Measurements from ENCODE around the gene C3orf20. TPM values are rescaled to one million over a fixed set of nuclear protein-coding genes. Genes with fewer than 3 reads are reported as not detected.

C3orf20 gene
- total RNA-seq, 4 donors from 2014 or later = not detected

- H3K4me3 ChIP-seq (ENCODE audit: low read depth, poor library complexity, severe bottlenecking) = no peak overlapping the region
- 93 to 94% methylated on average over 17 of the region's 17 CpGs for WGBS, 2 donors
- intact Hi-C loops (cut with DNase I; ENCODE audit: low total_unique reads) = no loop called here
- DNase-seq (ENCODE audit: low spot score in 2 of 2) = no peak
- TF ChIP-seq, protein P1, sequence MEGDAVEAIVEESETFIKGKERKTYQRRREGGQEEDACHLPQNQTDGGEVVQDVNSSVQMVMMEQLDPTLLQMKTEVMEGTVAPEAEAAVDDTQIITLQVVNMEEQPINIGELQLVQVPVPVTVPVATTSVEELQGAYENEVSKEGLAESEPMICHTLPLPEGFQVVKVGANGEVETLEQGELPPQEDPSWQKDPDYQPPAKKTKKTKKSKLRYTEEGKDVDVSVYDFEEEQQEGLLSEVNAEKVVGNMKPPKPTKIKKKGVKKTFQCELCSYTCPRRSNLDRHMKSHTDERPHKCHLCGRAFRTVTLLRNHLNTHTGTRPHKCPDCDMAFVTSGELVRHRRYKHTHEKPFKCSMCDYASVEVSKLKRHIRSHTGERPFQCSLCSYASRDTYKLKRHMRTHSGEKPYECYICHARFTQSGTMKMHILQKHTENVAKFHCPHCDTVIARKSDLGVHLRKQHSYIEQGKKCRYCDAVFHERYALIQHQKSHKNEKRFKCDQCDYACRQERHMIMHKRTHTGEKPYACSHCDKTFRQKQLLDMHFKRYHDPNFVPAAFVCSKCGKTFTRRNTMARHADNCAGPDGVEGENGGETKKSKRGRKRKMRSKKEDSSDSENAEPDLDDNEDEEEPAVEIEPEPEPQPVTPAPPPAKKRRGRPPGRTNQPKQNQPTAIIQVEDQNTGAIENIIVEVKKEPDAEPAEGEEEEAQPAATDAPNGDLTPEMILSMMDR (IDR thresholded peaks at IDR 0.05) = no peak
- TF ChIP-seq POLR2A (IDR thresholded peaks at IDR 0.05) = no peak
Measured at GRCh38 chr3:14820156-14820555, 145.2 kb downstream of the C3orf20 start.

- no peak overlapping the region for H3K4me3 ChIP-seq (ENCODE audit: low read depth, poor library complexity, severe bottlenecking)
- intact Hi-C loops (cut with DNase I; ENCODE audit: low total_unique reads) = no loop called here
- TF ChIP-seq, protein P1 (IDR thresholded peaks at IDR 0.05) = no peak
- TF ChIP-seq POLR2A (IDR thresholded peaks at IDR 0.05) = no peak
- 92 to 93% methylated on average over 16 of the region's 16 CpGs for WGBS, 2 donors
- DNase-seq (ENCODE audit: low spot score in 2 of 2) = no peak
Measured at GRCh38 chr3:14821151-14821550, 146.2 kb downstream of the C3orf20 start.

GRCh38 chr3:14822134-14822533, 147.2 kb downstream of the C3orf20 start:
- no peak for TF ChIP-seq POLR2A (IDR thresholded peaks at IDR 0.05)
- TF ChIP-seq, protein P1 (IDR thresholded peaks at IDR 0.05) = no peak
- intact Hi-C loops (cut with DNase I; ENCODE audit: low total_unique reads) = no loop called here
- DNase-seq (ENCODE audit: low spot score in 2 of 2) = no peak
- no peak overlapping the region for H3K4me3 ChIP-seq (ENCODE audit: low read depth, poor library complexity, severe bottlenecking)
- WGBS, 2 donors = 74 to 81% methylated on average over 3 of the region's 3 CpGs

Other genes with a start within 250 kb of the C3orf20 start
- gene GRIP2, start 134.8 kb upstream of the C3orf20 start, total RNA-seq = 1 to 10 TPM in 3 of 4 donors, under 1 TPM in 1; 0.89 to 5.2 (median 2.3) TPM
- gene CCDC174, start 23.4 kb upstream of the C3orf20 start, total RNA-seq = 10 to 100 TPM; 16.1 to 27.7 (median 20.0) TPM
- gene FGD5, start 143.8 kb downstream of the C3orf20 start, total RNA-seq = 10 to 100 TPM in 1 of 4 donors, 1 to 10 TPM in 3; 3.8 to 10.2 (median 7.6) TPM